ENCODE data around the gene TNFRSF1B.
"Not testable (repeated sequence)": the region's sequence is repeated elsewhere in the genome, so short reads cannot be mapped to it uniquely, and the experiment has no call there.

Gene TNFRSF1B

GRCh38 chr1:12224092-12224491 lies 57.3 kb downstream of the TNFRSF1B start:
- FAIRE-seq, result not testable (repeated sequence)

DNA sequence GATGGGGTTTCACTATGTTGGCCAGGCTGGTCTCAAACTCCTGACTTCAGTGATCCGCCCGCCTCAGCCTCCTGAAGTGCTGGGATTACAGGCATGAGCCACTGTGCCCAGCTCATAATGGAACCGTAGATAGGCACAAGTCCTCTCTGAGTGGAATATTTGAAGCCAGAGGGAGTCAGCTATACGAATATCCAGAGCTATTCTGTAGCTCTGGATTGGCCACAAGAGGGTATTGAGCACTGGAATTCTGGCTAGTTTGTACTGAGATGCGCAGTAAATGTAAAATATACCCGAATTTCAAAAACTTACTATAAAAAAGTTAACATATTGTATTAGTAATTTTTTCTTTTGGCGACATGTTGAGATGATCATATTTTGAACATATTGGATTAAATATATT lies 62.2 kb downstream of the TNFRSF1B start:
- no peak for FAIRE-seq

DNA sequence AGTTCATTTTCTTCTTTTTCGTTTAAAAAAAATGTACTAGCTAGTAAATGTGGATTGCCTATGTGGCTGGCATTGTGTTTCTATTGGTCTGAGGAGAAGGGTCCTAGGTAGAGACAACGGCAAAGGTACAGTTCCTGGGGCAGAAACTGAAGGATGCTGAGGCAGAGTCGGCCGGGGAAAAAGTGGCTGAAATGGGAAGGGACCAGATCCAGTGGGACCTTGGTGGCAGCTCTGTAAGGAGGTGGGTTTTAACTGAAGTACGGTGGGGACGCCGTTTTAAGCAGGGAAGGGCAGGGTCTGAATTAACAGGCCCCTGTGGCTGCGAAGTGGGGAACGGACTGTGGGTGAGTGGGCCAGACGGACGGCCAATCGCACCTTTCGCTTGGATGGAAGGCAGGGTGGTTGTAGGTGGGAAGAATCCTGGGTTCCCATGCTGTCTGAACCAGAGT lies 62.6 kb downstream of the TNFRSF1B start:
- no peak for FAIRE-seq

DNA sequence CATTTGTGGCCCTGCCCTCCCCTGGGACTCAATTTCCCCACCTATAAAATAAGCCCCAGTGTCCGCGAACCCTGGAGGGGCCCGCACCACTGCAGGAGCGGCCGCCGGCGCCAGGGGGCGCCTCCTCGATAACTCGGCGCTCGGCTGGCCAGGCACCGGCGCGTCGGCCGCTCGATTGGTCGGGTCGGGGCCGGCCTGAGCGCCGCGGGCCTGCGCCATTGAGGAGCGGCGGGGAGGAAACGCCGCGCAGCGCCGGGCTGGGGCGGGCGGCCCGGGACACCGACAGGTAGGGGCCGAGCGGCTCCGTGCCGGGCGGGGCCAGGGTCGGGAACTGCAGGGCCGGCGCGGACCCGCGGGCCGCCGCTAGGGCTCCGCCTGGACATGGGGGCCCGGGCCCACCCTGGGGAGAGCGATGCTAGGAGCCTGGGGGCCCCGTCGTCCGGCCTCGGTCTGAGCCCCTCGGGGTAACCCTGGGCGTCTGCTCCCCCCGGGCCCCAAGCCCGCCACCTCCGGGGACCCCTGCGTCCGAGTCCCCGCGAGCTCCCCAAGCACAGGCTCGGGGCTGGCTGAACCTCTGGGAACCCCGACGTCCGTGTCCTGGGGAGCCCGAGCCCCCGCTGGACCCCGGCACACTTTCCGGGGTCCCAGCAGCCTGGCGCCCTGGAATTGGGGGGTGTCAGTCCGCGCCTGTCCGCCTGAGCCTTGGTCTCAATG lies 63.2 kb downstream of the TNFRSF1B start, which contains the start of gene VPS13D:
VPS13D (plus strand) TSS at position 196 of the 714 bp plus-strand sequence. CDS start 4,237 bp downstream, outside the sequence.
- FAIRE-seq, result no peak

DNA sequence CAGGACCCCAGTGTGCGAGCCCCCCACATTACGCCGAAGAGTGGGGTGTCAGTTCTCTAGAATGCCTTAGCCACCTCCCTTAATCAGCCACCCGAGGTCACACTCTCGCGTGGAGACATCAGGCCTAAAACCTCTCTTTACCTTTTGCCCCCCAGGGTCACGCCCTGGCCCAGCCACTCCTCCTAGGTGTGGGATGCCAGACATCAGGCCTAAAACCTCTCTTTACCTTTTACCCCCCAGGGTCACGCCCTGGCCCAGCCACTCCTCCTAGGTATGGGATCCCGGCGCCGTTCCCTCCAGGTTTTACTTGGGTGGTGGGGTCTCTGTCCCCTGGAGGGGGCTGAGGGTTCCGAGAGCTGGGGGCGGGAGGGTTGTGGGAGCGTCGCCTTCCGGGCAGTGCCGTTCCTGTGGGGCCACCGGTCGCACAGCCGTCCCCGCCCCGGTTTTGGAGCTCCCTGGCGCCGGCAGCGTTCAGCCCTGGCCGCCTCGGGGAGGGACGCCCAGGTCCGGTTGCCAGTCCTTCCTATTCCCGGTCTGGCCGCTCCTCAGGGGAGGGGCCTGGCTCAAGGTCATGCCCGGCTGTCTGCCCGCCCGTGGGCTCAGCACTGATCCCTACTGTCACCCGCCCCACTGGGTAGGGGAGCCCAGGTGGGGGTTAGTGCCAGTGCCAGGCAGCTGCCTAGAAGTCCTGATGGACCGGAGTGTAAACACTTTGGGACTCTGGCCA lies 63.9 kb downstream of the TNFRSF1B start:
- no peak for FAIRE-seq

DNA sequence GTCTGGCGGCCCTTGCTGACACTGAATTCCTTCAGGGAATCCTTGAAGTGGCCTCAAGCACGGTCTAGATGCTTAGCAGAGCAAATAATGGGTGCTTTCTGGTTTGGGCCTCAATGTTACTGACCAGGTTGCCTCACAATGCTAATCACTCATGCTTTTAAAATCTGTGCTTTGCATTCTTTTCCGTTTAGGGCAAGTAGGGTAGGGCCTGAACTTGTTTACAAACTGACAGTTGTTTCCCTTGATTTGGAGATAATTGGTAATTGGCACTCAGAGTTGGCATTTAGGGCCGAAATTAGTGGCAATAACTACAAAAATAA lies 64.4 kb downstream of the TNFRSF1B start:
- FAIRE-seq, result no peak

- no peak for FAIRE-seq
Measured at GRCh38 chr1:12232221-12232620, 65.4 kb downstream of the TNFRSF1B start.

- FAIRE-seq, result no peak
Measured at GRCh38 chr1:12244078-12244477, 77.3 kb downstream of the TNFRSF1B start.

- FAIRE-seq, result no peak
Measured at GRCh38 chr1:12244585-12244984, 77.8 kb downstream of the TNFRSF1B start.

GRCh38 chr1:12245116-12245515 lies 78.3 kb downstream of the TNFRSF1B start:
- FAIRE-seq, result no peak

DNA sequence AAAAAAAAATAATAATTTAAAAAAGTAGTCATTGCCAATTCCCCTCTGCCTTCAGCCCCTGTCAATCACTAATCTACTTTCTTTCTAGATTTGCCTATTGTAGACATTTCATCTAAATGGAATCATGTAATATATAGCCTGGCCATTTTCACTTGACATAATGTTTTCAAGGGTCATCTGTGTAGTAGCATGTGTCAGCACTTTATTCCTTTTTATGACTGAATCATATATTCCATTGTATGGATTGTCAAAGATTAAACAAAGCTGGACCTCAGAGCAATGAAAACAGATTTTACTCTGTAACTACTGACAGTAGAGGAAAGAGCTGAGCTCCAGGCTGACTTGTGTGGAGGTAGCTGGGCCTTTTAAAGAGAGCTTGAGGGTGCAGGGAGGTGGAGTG lies 78.9 kb downstream of the TNFRSF1B start:
- no peak for FAIRE-seq

- no peak for FAIRE-seq
Measured at GRCh38 chr1:12246584-12246983, 79.8 kb downstream of the TNFRSF1B start.

DNA sequence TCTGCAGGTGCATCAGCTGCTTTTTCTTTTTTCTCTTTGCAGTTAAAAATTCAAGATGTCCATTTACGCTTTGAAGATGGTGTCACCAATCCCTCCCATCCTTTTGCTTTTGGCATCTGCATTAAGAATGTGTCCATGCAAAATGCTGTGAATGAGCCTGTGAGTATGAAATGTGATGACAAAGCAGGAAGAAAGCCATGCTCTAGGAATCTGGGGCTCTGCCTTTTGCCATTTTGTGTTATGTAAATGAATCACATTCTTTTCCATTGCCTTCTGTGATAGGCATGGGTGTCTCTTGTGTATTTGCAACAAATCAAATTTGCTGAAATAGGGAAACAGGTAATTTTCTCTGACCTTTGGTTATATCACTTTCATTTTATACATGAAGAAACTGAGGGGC lies 82.4 kb downstream of the TNFRSF1B start:
- FAIRE-seq, result no peak

GRCh38 chr1:12249748-12250147 lies 83.0 kb downstream of the TNFRSF1B start:
- FAIRE-seq, result no peak

GRCh38 chr1:12251442-12251841 lies 84.7 kb downstream of the TNFRSF1B start:
- no peak for FAIRE-seq

- no peak for FAIRE-seq
Measured at GRCh38 chr1:12255913-12256312, 89.1 kb downstream of the TNFRSF1B start.

- no peak for FAIRE-seq
Measured at GRCh38 chr1:12258272-12258671, 91.5 kb downstream of the TNFRSF1B start.

All from colon (tissue), 2 donors.